GM18858 (cell line): ENCODE measurements around the gene TUBA3E.
"Not testable (repeated sequence)": the region's sequence is repeated elsewhere in the genome, so short reads cannot be mapped to it uniquely, and the experiment has no call there.

Source experiments
- ATAC-seq: cut with Tn5 transposase; IDR thresholded peaks from one replicate; pipeline ENCODE4 v1.9.1; 2021; ENCODE audit not compliant: unreplicated experiment

The TUBA3E gene

GRCh38 chr2:130198343-130198742, at the start of gene TUBA3E:
TUBA3E (minus strand) TSS chr2:130198439; CDS start chr2:130198360, 79 bp downstream.
- no peak for ATAC-seq

DNA sequence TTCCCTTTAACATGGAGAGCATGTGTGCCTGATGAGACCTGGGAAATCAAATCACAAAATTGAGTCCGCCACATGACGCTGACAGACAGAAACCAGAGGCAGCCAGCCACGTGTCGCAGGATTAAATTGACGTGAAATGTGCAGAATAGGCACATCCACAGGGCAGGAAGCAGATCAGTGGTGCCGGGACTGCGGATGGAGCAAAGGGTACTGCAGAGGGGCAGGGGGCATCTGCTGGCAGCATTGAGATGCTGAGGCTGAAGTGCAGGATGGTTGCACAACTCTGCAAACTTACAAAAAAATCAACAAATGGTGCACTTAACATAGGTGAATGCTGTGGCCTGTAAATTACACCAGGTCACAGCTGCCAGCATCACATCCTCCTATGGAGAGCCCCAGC, 48.2 kb upstream of the TUBA3E start:
- no peak for ATAC-seq

DNA sequence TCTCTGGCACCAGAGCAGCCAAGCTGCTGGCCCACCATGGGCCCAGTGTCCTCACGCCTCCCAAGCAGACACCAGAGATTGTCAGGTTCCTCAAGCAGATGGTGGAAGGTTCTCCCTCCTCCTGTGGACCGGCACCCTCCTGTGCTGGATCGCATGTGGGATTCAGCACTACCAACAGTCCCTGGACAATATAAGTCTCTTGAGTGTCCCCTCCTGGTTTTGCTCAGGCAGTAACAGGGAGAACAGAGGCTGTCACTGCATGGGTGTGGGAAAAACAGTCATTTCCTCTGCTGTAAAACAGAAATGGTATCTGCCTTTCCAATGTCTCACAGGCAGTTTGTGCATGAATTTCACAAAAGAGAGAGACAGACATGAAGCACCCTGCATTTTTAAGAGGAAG, 47.7 kb upstream of the TUBA3E start:
- ATAC-seq, result no peak

- ATAC-seq, result no peak
These were observed 45.1 kb upstream of the TUBA3E start for GRCh38 chr2:130243359-130243758.

- ATAC-seq, result no peak
These were observed 42.9 kb upstream of the TUBA3E start for GRCh38 chr2:130241041-130241707.

DNA sequence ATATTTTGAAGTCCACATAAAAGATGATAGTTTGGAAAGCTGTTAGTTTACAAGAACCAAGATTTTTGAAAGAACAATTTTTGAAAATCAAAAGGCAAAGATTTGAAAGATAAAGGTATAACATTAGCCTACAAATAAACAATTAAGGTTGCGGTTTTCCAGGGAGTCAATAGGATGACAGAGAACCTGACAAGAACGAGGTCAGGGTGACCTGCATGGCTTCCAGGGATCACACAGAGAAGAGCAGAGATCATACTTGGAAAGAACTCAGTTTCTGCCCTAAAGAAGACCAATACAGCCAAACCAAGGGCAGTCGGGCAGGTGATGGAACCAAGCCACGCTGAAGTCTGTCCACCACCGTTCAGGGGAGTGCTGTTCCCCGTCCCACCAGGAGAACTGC, 41.3 kb upstream of the TUBA3E start:
- ATAC-seq, result not testable (repeated sequence)

GRCh38 chr2:130233066-130233465, 34.8 kb upstream of the TUBA3E start:
- ATAC-seq, result not testable (repeated sequence)

GRCh38 chr2:130231656-130232055, 33.4 kb upstream of the TUBA3E start:
- ATAC-seq, result no peak

DNA sequence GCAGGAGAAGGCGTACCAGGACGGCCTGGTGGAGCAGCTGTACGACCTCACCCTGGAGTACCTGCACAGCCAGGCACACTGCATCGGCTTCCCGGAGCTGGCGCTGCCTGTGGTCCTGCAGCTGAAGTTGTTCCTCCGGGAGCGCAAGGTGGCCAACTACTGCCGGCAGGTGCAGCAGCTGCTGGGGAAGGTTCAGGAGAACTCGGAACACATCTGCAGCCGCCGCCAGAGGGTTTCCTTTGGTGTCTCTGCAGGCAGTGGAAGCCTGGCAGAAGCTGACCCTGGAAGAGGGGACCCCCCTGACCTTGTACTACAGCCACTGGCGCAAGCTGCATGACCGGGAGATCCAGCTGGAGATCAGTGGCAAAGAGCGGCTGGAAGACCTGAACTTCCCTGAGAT, 32.7 kb upstream of the TUBA3E start:
- ATAC-seq, result not testable (repeated sequence)

DNA sequence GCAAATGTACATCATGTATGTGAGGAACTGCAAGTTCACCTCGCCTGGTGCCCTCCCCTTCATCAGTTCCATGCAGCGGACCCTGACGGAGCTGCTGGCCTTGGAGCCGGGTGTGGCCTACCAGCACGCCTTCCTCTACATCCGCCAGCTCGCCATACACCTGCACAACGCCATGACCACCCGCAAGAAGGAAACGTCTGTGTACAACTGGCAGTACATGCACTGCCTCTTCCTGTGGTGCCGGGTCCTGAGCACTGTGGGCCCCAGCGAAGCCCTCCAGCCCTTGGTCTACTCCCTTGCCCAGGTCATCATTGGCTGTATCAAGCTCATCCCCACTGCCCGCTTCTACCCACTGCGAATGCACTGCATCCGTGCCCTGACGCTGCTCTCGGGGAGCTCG, 32.1 kb upstream of the TUBA3E start:
- ATAC-seq, result not testable (repeated sequence)

DNA sequence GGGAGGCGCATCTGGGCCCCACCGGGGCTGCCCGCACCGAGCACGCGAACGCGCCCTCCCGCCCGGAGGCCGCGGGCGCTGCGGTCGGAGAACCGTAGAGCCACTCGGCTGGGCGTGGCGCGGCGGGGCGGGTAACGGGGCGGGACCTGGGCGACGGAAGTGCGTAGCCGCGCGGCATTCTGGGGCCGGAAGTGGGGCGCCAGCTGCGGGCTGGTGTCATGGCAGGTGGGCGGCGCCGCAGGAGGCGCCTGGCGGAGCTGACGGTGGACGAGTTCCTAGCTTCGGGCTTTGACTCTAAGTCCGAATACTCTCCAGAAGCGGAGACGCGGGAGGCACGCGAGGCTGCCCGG, 30.9 kb upstream of the TUBA3E start:
- ATAC-seq, result peak; percentile 77

DNA sequence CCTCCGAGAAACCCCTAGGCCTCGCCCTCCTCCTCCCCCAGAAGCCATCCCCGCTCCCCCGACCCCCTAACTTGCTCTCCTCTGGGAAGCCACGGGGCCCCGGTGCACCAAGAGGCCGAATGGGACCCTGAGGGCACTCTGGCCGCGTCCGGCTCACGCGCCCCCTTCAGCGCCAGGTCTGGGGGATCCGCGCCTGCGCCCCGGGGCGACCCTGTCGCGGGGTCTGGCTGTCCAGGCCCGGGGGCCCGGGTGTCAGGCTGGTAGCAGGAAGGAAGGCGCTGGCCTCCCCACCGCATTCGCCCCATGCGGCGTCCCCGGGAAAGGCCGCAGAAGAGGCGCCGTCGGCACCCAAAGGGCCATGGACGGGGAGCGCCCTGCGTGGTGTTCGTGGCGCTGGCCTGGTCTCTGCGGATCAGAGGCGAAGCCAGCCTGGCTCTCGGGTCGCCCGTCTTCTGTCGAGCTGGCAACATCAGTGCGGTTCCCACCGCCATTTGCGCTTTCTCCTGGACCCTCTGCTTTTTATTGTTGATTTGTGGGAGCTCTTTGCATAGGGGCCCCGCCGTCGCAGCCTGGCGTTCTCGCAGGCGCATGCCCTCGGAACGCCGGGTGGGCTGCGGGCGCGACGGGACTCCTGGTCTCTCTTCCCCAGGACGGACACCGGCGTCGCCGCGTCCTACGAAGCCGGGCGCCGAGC, 30.4 kb upstream of the TUBA3E start:
- ATAC-seq, result not testable (repeated sequence)

GRCh38 chr2:130228005-130228404, 29.8 kb upstream of the TUBA3E start:
- ATAC-seq, result not testable (repeated sequence)

DNA sequence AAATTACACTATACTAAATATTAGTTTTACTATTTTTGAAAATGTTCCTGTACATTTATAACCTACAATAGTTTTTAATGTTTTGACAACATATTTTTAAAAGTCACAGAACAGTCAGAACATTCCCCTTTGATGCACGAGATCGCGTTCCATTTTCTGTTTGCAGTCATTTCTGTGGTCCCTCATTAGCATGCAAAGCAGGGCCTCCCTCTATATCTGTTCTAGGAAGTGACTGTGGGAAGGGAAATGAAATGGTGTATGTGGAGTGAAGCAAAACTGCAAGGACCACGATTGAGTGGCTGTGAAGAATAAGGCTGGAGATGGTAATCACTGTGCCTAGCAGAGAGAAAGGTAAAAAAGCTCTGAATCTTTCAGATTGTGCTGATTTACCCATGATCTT, 24.3 kb upstream of the TUBA3E start:
- ATAC-seq, result peak; percentile 90

- not testable (repeated sequence) for ATAC-seq
These were observed 22.3 kb upstream of the TUBA3E start for GRCh38 chr2:130220505-130220904.

DNA sequence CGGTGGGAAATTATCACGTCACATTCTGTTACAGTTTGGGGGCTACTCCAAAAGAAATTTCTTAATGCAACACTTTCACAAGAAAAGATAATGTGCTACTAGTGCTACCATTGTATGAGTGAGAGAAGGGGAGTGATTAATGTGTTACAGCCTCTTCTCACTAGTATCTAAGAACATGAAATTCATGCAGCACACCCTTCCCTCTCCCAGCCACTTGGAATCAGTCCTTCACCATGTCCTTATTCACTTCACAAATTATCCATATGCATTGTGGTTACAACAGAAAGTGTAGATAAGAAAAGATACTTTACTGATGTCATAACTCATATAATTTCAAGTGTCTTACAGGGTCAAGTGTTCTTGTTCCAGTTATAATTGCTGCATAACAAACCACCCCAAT, 20.9 kb upstream of the TUBA3E start:
- ATAC-seq, result not testable (repeated sequence)

GRCh38 chr2:130207051-130207450, 8.8 kb upstream of the TUBA3E start:
- not testable (repeated sequence) for ATAC-seq

DNA sequence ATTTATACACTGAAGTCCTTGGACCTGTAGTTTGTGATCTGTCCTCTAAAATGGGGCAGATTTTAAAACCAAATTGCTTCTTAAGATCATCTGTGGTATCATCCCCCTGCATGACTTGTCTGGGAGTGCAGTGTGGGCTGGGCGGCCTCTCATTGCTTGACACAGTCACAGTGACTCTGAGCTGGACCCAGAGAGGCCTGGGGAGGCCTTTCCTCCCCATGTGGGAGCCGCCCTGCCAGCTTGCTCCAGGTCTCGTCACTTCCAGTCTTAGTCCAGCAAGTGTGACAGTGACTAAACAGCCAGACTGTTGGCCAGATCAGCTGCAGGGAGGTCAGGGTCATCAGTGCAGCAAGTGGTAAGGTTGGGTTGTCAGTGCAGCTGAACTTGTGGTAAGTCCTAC, 4.9 kb upstream of the TUBA3E start:
- ATAC-seq, result not testable (repeated sequence)

GRCh38 chr2:130202518-130202917, 4.3 kb upstream of the TUBA3E start:
- not testable (repeated sequence) for ATAC-seq

- ATAC-seq, result not testable (repeated sequence)
These were observed 2.2 kb downstream of the TUBA3E start for GRCh38 chr2:130196052-130196451.

GRCh38 chr2:130195089-130195635, 3.1 kb downstream of the TUBA3E start:
- not testable (repeated sequence) for ATAC-seq

DNA sequence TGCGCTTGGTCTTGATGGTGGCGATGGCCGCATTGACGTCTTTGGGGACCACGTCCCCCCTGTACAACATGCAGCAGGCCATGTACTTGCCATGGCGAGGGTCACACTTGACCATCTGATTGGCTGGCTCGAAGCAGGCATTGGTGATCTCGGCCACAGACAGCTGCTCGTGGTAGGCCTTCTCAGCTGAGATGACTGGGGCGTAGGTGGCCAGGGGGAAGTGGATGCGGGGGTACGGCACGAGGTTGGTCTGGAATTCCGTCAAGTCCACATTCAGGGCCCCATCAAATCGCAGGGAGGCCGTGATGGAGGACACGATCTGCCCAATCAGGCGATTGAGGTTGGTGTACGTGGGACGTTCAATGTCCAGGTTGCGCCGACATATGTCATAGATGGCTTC, 4.4 kb downstream of the TUBA3E start:
- ATAC-seq, result not testable (repeated sequence)
